HG03175 (cell line): ENCODE data around the gene TTC9.
"Not testable (repeated sequence)": the region's sequence is repeated elsewhere in the genome, so short reads cannot be mapped to it uniquely, and the experiment has no call there.

ENCODE experiments used
- ATAC-seq: cut with Tn5 transposase; IDR thresholded peaks from one replicate; pipeline ENCODE4 v1.9.1; 2021; ENCODE audit warnings: mild to moderate bottlenecking, moderate library complexity; ENCODE audit not compliant: unreplicated experiment

TTC9 gene

GRCh38 chr14:70671652-70672644, 30.2 kb downstream of the TTC9 start:
- no peak for ATAC-seq

- ATAC-seq, result no peak
Measured at GRCh38 chr14:70677341-70677740, 35.6 kb downstream of the TTC9 start.

- ATAC-seq, result peak; percentile 67
Measured at GRCh38 chr14:70680748-70681147, 39.0 kb downstream of the TTC9 start.

GRCh38 chr14:70683983-70684382, 42.3 kb downstream of the TTC9 start:
- ATAC-seq, result no peak

DNA sequence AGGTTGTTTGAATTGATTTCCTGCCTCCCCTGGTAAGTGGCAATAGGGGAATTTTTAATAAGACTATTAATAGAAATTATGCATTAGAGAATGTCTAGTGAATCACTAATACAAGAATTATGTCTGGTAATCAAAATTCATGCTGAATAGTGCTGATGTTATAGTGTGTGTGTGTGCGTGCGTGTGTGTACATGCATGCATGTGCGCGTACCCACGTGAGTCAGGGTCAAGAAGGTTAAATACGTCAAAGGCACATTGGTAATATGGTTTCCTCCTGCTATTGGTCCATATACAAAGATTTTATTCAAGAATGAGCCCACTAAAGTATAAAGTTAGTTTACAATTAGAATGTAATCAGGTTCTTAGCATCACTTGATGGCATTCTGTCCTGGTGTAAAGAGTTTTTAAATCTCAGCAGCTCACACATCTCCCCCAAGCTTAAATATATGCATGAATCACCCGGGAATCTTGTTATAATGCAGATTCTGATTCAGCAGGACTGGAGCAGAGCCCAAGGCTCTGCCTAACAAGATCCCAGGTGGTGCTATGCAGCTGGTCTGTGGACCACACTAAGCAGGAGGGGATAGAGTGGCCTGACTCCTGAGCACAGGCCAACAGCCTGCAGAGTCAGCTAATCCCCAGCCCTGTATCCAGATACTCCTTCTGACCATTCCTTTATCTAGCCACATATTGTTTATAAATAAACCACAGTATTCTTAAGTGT, 43.9 kb downstream of the TTC9 start:
- no peak for ATAC-seq

- no peak for ATAC-seq
Measured at GRCh38 chr14:70692210-70692609, 50.5 kb downstream of the TTC9 start.

DNA sequence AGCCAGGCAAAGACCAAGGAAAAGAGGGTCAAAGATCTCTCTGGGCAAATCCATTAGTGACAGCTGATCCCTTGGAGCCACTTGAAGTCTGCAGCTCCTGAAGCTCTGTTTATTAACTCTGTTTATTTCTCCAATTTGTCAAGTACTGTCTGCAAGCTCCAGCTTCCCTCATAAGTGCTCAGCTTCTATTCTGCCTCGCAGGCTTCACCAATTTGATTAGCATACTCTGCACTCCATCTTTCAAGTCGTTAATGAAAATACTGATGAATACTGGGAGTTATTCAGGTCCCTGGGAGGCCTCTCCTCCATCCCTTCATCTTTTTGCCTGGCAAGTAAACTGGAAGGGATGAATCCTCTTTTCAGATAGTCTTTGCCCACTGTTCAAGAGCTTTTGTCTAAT, 54.3 kb downstream of the TTC9 start:
- no peak for ATAC-seq

- ATAC-seq, result no peak
Measured at GRCh38 chr14:70697701-70698100, 56.0 kb downstream of the TTC9 start.

- no peak for ATAC-seq
Measured at GRCh38 chr14:70698288-70698687, 56.6 kb downstream of the TTC9 start.

- ATAC-seq, result no peak
Measured at GRCh38 chr14:70699646-70700045, 57.9 kb downstream of the TTC9 start.

- ATAC-seq, result no peak
Measured at GRCh38 chr14:70700955-70701585, 59.4 kb downstream of the TTC9 start.

- no peak for ATAC-seq
Measured at GRCh38 chr14:70701610-70702009, 59.9 kb downstream of the TTC9 start.

DNA sequence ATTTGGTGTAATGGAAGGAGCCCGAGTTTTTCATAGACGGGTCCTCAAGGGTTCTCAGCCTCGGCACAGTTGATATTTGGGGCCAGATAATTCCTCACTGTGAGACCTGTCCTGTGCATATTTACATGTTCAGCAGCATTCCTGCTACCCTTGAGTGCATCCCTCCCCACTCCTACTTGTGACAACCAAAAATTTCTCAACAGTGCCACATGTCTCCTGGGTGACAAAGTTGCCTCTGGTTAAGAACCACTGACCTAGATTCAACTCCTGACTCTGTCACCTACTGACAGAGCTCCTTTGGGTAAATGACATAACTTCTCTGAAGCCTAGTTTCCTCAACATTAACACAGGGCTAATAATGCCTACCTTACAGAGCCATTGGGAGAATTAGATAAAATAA, 60.4 kb downstream of the TTC9 start:
- ATAC-seq, result no peak

DNA sequence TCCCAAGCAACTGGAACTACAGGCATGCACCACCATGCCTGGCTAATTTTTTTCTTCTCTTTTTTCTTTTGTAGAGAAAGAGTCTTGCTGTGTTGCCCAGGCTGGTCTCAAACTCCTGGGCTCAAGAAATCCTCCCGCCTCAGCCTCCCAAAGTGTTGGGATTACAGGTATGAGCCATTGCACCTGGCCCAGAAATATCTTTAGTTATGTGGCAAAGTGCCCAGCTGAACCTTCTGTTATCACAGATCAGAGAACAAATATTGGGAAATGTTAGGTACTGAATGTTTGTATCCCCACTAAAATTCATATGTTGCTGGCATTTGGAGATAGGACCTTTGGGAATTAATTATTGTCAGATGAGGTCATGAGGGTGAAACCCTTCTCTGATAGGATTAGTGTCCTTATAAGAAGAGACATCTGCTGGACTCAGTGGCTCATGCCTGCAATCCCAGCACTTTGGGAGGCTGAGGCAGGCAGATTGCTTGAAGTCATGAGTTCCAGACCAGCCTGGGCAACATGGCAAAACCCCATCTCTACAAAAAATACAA, 62.0 kb downstream of the TTC9 start:
- ATAC-seq, result not testable (repeated sequence)

- ATAC-seq, result no peak
Measured at GRCh38 chr14:70704960-70705359, 63.2 kb downstream of the TTC9 start.

DNA sequence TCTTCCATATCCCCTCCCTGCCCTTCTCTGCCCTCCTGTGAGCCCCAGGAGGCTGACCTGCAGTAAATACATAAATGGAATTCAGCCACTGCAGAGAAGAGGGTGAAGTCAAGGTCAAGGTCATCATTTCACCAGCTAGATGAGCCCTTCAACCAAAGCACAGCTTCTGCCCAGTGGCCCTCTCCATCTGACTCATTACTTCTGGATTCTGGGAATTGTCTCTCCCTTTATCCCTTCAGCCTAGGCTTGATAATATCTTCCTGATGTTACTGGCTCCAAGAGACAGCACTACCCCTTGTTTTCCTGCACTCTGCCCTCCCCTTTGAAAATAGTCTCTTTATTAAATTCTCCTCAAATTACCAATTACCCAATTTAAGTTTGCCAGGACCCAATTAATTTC, 64.5 kb downstream of the TTC9 start:
- ATAC-seq, result no peak

DNA sequence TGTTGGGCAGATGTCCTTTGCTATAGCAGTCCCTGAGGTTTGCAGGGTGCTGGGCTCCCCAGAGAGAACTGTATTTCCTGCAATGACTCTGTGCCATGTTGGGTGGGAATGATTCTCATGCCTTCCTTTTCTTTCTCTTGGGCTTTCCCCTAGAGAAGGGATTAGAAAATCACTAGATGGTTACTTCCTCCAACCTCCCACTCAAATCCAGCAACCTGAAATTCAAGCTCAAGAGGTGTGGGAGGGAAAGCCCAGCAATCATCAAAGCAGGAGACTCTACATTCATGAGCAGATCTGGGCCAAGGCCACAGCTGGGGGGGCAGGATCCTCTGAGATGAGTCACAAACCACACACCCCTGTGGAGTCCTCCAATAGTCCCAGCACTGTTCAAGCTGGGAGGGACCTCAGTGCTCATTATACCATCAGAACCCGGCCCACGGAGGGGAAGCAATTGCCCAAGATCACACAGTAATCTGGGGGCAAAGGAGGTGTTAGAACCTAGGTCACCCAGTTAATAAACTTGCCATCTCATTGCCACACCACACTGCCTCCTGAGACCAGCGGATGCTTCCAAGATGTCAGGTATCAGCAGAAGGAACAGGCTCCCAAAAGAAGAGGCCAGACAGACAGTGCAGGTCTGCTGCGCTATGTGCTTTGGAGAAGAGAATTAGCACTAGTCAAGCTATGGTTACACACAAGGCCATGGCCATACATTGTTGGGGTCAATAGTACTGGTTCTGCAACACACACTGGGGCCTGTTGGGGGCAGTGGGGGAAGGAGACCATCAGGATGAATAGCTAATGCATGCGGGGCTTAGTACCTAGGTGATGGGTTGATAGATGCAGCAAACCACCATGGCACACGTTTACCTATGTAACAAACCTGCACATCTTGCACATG, 65.7 kb downstream of the TTC9 start:
- ATAC-seq, result peak; percentile 78

DNA sequence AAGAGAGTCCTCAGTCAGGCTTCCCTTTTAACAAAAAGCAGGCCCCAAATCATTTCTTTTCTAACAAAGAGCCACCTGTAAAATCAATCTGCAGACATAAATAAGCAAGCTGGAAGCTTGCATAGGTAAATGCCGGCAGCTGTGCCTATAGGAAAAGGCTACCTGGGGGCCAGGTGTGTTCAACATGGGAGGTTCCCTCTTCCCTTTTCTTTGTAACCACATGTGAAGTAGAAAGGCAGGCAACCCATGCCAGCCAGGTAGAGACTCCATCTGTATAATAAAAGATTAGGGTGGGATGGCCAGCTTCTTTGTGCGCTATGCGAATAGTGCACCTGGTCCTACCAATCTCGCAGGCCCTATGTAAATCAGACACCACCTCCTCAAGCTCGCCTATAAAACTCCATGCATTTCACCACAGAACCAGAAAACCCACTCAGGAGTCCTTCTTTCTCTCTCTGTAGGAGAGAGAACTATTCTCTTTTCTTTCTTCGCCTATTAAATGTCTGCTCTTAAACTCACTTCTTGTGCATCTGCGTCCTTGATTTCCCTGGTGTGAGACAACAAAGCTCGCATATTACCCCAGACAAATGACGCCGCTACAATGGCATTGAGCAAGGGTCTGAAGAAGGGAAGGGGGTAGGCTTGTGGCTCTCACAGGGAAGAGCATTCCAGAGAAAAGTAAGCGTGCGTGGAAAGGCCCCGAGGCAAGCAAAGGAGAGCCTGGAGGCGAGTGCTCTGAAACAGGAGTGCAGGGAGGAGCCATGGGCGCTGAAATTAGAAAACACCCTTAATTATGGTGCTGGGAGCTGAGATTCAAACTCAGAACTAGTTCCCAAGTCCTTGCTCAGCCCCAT, 67.2 kb downstream of the TTC9 start:
- ATAC-seq, result no peak

DNA sequence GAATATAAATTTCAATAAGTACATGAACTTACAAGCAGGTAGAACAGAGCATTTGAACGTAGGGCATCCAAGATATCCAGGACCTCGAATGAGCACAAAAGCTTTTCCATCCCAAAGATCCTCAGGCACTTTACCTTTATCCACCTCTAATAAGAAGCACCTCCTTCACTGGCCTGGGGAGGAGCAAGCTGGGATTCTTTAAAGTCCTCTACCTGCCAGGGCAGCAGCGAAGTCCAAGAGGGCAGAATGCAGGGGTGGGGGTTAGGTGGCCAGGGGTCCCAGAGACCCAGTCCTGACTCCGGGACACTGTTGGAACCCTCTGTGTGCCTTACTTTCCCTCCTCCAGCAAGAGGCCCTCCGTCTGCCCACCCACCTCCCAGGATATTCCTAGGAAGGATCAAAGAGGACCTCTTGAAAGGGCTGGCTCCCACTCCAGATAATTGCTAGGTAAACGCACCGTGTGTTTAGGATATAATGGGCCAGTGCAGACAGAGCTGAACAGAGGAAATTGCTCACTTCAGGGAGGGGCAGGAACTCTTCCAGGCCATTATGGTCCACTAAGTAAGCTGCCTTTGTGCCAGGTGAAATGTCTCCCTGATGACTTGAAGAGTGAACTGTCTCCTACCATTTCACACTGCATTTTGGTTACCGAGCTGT, 68.1 kb downstream of the TTC9 start:
- ATAC-seq, result no peak
